ENCODE results near the gene ZDHHC14.
"Not testable (repeated sequence)": the region's sequence is repeated elsewhere in the genome, so short reads cannot be mapped to it uniquely, and the experiment has no call there.

Gene ZDHHC14

GRCh38 chr6:157403686-157404051, 22.7 kb downstream of the ZDHHC14 start:
- H3K4me3 ChIP-seq (ENCODE audit: low read depth, low read length): no peak overlapping the region
- TF ChIP-seq, protein P1, sequence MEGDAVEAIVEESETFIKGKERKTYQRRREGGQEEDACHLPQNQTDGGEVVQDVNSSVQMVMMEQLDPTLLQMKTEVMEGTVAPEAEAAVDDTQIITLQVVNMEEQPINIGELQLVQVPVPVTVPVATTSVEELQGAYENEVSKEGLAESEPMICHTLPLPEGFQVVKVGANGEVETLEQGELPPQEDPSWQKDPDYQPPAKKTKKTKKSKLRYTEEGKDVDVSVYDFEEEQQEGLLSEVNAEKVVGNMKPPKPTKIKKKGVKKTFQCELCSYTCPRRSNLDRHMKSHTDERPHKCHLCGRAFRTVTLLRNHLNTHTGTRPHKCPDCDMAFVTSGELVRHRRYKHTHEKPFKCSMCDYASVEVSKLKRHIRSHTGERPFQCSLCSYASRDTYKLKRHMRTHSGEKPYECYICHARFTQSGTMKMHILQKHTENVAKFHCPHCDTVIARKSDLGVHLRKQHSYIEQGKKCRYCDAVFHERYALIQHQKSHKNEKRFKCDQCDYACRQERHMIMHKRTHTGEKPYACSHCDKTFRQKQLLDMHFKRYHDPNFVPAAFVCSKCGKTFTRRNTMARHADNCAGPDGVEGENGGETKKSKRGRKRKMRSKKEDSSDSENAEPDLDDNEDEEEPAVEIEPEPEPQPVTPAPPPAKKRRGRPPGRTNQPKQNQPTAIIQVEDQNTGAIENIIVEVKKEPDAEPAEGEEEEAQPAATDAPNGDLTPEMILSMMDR (IDR thresholded peaks at IDR 0.05; ENCODE audit: low read depth, low read length): no peak
- in situ Hi-C loops (cut with HindIII; ENCODE audit: low sequenced_read_pairs): no loop called here
- no peak for DNase-seq (ENCODE audit: low read depth, low spot score)

DNA sequence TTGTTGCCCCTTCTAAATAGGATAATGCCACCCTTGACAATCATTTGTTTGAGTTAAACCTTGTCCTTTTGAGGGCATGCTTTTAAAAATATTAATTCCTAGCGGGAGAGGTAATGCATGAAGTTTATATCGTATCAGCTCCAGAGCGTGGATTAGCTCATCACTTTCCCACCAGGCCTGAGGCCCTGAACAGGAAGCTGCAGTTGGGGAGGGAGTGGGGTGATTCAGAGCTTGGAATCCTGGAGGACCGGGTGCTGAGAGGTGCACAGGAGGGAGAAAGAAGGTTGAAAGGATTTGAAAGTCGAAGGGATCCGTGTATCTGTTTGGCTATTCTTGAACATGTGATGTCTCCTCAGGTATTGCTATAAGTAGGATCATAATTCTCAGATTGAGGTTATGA, 25.0 kb downstream of the ZDHHC14 start:
- no peak overlapping the region for H3K4me3 ChIP-seq (ENCODE audit: low read depth, low read length)
- in situ Hi-C loops (cut with HindIII; ENCODE audit: low sequenced_read_pairs): no loop called here
- peak; percentile 52 for DNase-seq (ENCODE audit: low read depth, low spot score)
- TF ChIP-seq, protein P1 (IDR thresholded peaks at IDR 0.05; ENCODE audit: low read depth, low read length): no peak

- in situ Hi-C loops (cut with HindIII; ENCODE audit: low sequenced_read_pairs): no loop called here
- TF ChIP-seq, protein P1 (IDR thresholded peaks at IDR 0.05; ENCODE audit: low read depth, low read length): no peak
- H3K4me3 ChIP-seq (ENCODE audit: low read depth, low read length): no peak overlapping the region
- DNase-seq (ENCODE audit: low read depth, low spot score): no peak
Observed at GRCh38 chr6:157406661-157407060, 25.7 kb downstream of the ZDHHC14 start.

- TF ChIP-seq, protein P1 (IDR thresholded peaks at IDR 0.05; ENCODE audit: low read depth, low read length): no peak
- H3K4me3 ChIP-seq (ENCODE audit: low read depth, low read length): no peak overlapping the region
- in situ Hi-C loops (cut with HindIII; ENCODE audit: low sequenced_read_pairs): no loop called here
- no peak for DNase-seq (ENCODE audit: low read depth, low spot score)
Observed at GRCh38 chr6:157407646-157408045, 26.7 kb downstream of the ZDHHC14 start.

DNA sequence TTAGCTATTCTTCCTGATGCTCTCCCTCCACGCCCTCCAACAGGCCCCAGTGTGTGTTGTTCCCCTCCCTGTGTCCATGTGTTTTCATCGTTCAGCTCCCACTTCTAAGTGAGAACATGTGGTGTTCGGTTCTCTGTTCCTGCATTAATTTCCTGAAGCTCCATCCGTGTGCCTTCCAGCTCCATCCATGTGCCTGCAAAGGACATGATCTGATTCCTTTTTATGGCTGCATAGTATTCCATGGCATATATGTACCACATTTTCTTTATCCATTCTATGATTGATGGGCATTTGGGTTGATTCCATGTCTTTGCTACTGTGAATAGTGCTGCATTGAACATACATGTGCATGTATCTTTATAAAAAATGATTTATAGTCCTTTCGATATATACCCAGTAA, 27.4 kb downstream of the ZDHHC14 start:
- in situ Hi-C loops (cut with HindIII; ENCODE audit: low sequenced_read_pairs); H3K4me3 ChIP-seq (ENCODE audit: low read depth, low read length): not testable (repeated sequence)

DNA sequence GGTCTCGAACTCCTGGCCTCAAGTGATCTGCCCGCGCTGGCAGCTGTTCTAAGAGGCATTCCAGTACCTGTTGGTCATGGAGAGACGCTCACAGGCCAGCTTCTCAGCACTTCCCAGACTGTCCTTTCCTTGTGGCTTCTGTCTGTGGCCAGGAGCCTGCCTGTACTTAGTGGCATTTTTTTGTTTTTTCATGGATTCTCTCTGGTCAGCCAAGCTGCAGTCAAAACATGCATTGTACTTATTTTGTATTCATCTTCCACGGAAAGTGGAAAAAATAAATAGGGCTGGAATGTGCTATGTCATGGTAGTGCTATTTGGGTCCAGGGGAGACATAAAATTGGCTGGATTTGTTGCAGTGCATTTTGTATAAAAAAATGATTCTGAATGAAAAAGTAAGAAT, 29.1 kb downstream of the ZDHHC14 start:
- no peak overlapping the region for H3K4me3 ChIP-seq (ENCODE audit: low read depth, low read length)
- in situ Hi-C loops (cut with HindIII; ENCODE audit: low sequenced_read_pairs): no loop called here
- TF ChIP-seq, protein P1 (IDR thresholded peaks at IDR 0.05; ENCODE audit: low read depth, low read length): no peak
- DNase-seq (ENCODE audit: low read depth, low spot score): peak; percentile 33

More for the DNA sequence above, 27.4 kb downstream of the ZDHHC14 start:
- DNase-seq (ENCODE audit: low read depth, low spot score): not testable (repeated sequence)

DNA sequence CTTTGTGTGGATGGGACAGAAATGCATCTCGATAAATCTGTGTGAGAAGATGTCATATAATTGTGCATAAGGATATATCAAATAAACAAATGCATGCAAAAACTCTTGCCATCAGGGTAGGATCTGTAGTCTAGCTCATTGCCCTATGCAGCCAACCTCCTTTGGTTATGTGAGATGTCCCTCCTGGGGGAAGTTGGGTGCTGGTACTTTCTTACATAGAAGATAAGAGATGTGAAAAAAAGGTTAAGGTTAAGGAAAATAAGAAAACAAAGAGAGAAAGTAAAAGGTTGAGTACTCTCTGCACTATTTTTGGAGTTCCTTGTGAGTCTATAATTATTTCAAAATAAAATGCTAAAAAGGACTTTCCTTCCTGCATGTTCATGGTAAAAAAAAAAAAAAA, 30.4 kb downstream of the ZDHHC14 start:
- H3K4me3 ChIP-seq (ENCODE audit: low read depth, low read length): no peak overlapping the region
- no peak for DNase-seq (ENCODE audit: low read depth, low spot score)
- TF ChIP-seq, protein P1 (IDR thresholded peaks at IDR 0.05; ENCODE audit: low read depth, low read length): no peak
- in situ Hi-C loops (cut with HindIII; ENCODE audit: low sequenced_read_pairs): no loop called here

All from astrocyte of the spinal cord (primary cell).